Loucy (cell line): ENCODE results near the gene CTDSP2.
"Not testable (repeated sequence)": the region's sequence is repeated elsewhere in the genome, so short reads cannot be mapped to it uniquely, and the experiment has no call there.

Experiments
- EZH2phosphoT487 ChIP-seq: fragments of 200-600 bp; IDR thresholded peaks from 2 replicates; pipeline ENCODE4 v1.6.1; 2018; ENCODE audit warnings: antibody characterized with exemption, mild to moderate bottlenecking, moderate library complexity, borderline replicate concordance
- TF ChIP-seq, protein P1 (sequence below): fragments of 200-600 bp; sonication (generic); conservative IDR thresholded peaks from 2 replicates; pipeline ENCODE4 v1.5.1; 2014; ENCODE audit warnings: mild to moderate bottlenecking, antibody characterized with exemption, low read length

DNA sequence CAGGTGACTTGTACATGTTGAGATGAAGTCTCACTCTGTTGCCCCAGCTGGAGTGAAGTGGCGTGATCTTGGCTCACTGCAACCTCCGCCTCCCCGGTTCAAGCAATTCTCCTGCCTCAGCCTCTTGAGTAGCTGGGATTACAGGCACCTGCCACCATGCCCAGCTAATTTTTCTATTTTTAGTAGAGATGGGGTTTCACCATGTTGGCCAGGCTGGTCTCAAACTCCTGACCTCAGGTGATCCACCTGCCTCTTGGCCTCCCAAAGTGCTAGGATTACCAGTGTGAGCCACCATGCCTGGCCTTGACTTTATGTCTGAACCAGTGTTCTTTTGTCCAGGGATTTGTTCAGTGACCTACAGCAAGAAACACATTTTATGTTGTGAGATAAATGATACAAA is 2.9 kb upstream of the CTDSP2 start:
- TF ChIP-seq, protein P1, sequence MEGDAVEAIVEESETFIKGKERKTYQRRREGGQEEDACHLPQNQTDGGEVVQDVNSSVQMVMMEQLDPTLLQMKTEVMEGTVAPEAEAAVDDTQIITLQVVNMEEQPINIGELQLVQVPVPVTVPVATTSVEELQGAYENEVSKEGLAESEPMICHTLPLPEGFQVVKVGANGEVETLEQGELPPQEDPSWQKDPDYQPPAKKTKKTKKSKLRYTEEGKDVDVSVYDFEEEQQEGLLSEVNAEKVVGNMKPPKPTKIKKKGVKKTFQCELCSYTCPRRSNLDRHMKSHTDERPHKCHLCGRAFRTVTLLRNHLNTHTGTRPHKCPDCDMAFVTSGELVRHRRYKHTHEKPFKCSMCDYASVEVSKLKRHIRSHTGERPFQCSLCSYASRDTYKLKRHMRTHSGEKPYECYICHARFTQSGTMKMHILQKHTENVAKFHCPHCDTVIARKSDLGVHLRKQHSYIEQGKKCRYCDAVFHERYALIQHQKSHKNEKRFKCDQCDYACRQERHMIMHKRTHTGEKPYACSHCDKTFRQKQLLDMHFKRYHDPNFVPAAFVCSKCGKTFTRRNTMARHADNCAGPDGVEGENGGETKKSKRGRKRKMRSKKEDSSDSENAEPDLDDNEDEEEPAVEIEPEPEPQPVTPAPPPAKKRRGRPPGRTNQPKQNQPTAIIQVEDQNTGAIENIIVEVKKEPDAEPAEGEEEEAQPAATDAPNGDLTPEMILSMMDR: not testable (repeated sequence)
- TF ChIP-seq EZH2phosphoT487: not testable (repeated sequence)
